ENCODE results near the gene SERPINA4. TPM values are rescaled to one million over a fixed set of nuclear protein-coding genes. Genes with fewer than 3 reads are reported as not detected.
"Not testable (repeated sequence)": the region's sequence is repeated elsewhere in the genome, so short reads cannot be mapped to it uniquely, and the experiment has no call there.

The SERPINA4 gene
- total RNA-seq, 1 donor from 2014 or later = not detected

GRCh38 chr14:94572637-94573303 is 11.5 kb downstream of the SERPINA4 start:
- no peak for TF ChIP-seq CTCF (IDR thresholded peaks at IDR 0.05)
- H3K36me3 Mint-ChIP-seq (ENCODE audit: unreplicated experiment) = no peaks in the 10 kb centered on the region
- DNase-seq (ENCODE audit: extremely low spot score, unreplicated experiment) = no peak
- no peaks in the 10 kb centered on the region for H3K9me3 Mint-ChIP-seq (ENCODE audit: unreplicated experiment)
- peaks cover 9% of the 10 kb centered on the region for H3K4me1 Mint-ChIP-seq (ENCODE audit: unreplicated experiment)
- no peak overlapping the region for H3K4me3 Mint-ChIP-seq (ENCODE audit: unreplicated experiment)
- H3K27ac Mint-ChIP-seq (ENCODE audit: unreplicated experiment) = no peak overlapping the region
- H3K27me3 Mint-ChIP-seq (ENCODE audit: unreplicated experiment) = no peaks in the 10 kb centered on the region

- TF ChIP-seq CTCF (IDR thresholded peaks at IDR 0.05) = no peak
- no peak for DNase-seq (ENCODE audit: extremely low spot score, unreplicated experiment)
- Mint-ChIP-seq H3K27ac (ENCODE audit: unreplicated experiment) (no peak overlapping the region), H3K4me1 (ENCODE audit: unreplicated experiment) (peaks cover 9% of the 10 kb centered on the region), H3K9me3 (ENCODE audit: unreplicated experiment) (no peaks in the 10 kb centered on the region), H3K36me3 (ENCODE audit: unreplicated experiment) (no peaks in the 10 kb centered on the region), H3K27me3 (ENCODE audit: unreplicated experiment) (peaks cover under 1% of the 10 kb centered on the region), H3K4me3 (ENCODE audit: unreplicated experiment) (no peak overlapping the region)
Measured at GRCh38 chr14:94573475-94574277, 12.4 kb downstream of the SERPINA4 start.

GRCh38 chr14:94574336-94574735 is 13.1 kb downstream of the SERPINA4 start:
- no peaks in the 10 kb centered on the region for H3K36me3 Mint-ChIP-seq (ENCODE audit: unreplicated experiment)
- peaks cover 3% of the 10 kb centered on the region for H3K27me3 Mint-ChIP-seq (ENCODE audit: unreplicated experiment)
- no peak for TF ChIP-seq CTCF (IDR thresholded peaks at IDR 0.05)

GRCh38 chr14:94575730-94576585 is 14.7 kb downstream of the SERPINA4 start:
- Mint-ChIP-seq H3K9me3 (ENCODE audit: unreplicated experiment) (no peaks in the 10 kb centered on the region), H3K4me1 (ENCODE audit: unreplicated experiment) (peaks cover 12% of the 10 kb centered on the region), H3K27ac (ENCODE audit: unreplicated experiment) (no peak overlapping the region), H3K4me3 (ENCODE audit: unreplicated experiment) (no peak overlapping the region), H3K36me3 (ENCODE audit: unreplicated experiment) (no peaks in the 10 kb centered on the region), H3K27me3 (ENCODE audit: unreplicated experiment) (peaks cover 3% of the 10 kb centered on the region)
- no peak for TF ChIP-seq CTCF (IDR thresholded peaks at IDR 0.05)
- no peak for DNase-seq (ENCODE audit: extremely low spot score, unreplicated experiment)

More at GRCh38 chr14:94574336-94574735, 13.1 kb downstream of the SERPINA4 start:
- Mint-ChIP-seq H3K4me3 (ENCODE audit: unreplicated experiment) (no peak overlapping the region), H3K9me3 (ENCODE audit: unreplicated experiment) (no peaks in the 10 kb centered on the region), H3K4me1 (ENCODE audit: unreplicated experiment) (peaks cover 9% of the 10 kb centered on the region), H3K27ac (ENCODE audit: unreplicated experiment) (no peak overlapping the region)
- DNase-seq (ENCODE audit: extremely low spot score, unreplicated experiment) = no peak

- H3K4me1 Mint-ChIP-seq (ENCODE audit: unreplicated experiment) = not testable (repeated sequence)
Measured at GRCh38 chr14:94577472-94577871, 16.2 kb downstream of the SERPINA4 start.

More at GRCh38 chr14:94577472-94577871, 16.2 kb downstream of the SERPINA4 start:
- H3K36me3 Mint-ChIP-seq (ENCODE audit: unreplicated experiment); H3K9me3 Mint-ChIP-seq (ENCODE audit: unreplicated experiment); H3K27me3 Mint-ChIP-seq (ENCODE audit: unreplicated experiment); H3K4me3 Mint-ChIP-seq (ENCODE audit: unreplicated experiment); DNase-seq (ENCODE audit: extremely low spot score, unreplicated experiment); H3K27ac Mint-ChIP-seq (ENCODE audit: unreplicated experiment): not testable (repeated sequence)

Data from osteocyte (in vitro differentiated cells).